Tibial nerve (tissue), 3 donors: ENCODE measurements around the gene EFCAB11.

ENCODE experiments used
- POLR2A ChIP-seq, 2 donors: fragments of 450-650 bp; IDR thresholded peaks; one replicate each; pipeline ENCODE4 v1.6.1; 2017; ENCODE audit warnings: antibody characterized with exemption in 2 of 2, mild to moderate bottlenecking in 2 of 2, moderate library complexity in 2 of 2
- TF ChIP-seq, protein P1 (sequence below), 5 experiments: fragments of 200-600 bp in 3 of 5; fragments of 450-650 bp in 2 of 5; sonication (generic) in 3 of 5; IDR thresholded peaks; one replicate each; pipeline ENCODE4 v1.5.1; 2016 to 2019; ENCODE audit warnings: antibody characterized with exemption in 5 of 5, mild to moderate bottlenecking in 3 of 5, moderate library complexity in 2 of 5

DNA sequence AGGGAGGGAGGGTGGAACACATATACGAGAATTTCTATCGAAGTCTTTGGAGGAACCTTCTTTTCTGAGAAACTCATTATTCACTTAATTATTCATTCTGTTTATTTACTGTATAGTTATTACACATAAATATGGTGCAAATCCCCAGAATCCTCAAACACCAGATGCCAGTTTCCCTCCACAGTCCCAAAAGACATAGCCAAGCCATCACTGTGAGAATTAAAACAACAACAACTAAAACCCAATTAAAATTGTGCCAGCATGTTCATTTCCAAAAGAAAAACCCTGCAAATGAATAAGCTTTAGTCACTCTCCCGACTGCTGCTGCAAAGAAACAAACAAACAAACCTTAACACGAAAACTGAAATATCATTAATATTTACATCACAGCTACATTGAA, 173.5 kb downstream of the EFCAB11 start:
- TF ChIP-seq, protein P1, sequence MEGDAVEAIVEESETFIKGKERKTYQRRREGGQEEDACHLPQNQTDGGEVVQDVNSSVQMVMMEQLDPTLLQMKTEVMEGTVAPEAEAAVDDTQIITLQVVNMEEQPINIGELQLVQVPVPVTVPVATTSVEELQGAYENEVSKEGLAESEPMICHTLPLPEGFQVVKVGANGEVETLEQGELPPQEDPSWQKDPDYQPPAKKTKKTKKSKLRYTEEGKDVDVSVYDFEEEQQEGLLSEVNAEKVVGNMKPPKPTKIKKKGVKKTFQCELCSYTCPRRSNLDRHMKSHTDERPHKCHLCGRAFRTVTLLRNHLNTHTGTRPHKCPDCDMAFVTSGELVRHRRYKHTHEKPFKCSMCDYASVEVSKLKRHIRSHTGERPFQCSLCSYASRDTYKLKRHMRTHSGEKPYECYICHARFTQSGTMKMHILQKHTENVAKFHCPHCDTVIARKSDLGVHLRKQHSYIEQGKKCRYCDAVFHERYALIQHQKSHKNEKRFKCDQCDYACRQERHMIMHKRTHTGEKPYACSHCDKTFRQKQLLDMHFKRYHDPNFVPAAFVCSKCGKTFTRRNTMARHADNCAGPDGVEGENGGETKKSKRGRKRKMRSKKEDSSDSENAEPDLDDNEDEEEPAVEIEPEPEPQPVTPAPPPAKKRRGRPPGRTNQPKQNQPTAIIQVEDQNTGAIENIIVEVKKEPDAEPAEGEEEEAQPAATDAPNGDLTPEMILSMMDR (IDR thresholded peaks at IDR 0.05), result no peak
- TF ChIP-seq POLR2A (IDR thresholded peaks at IDR 0.05), result no peak
